ENCODE results near the gene ARID1B. TPM values are rescaled to one million over a fixed set of nuclear protein-coding genes. Genes with fewer than 3 reads are reported as not detected.

The ARID1B gene
- total and polyA plus RNA-seq, 9 of the 15 experiments (the other 6 are each of a cell fraction or from before 2014, with no cell fraction given) = 12.5 to 50.5 (median 25.8) TPM

GRCh38 chr6:157240059-157240959, 463.1 kb downstream of the ARID1B start (continued):
- TF ChIP-seq ATF4 (CRISPR knock-in tag; IDR thresholded peaks at IDR 0.05) (no peak), RB1 (IDR thresholded peaks at IDR 0.05; ENCODE audit: low read depth) (peak; percentile 48; the same call in 1 of the 2 replicates), RBM39 (optimal IDR thresholded peaks at IDR 0.05; ENCODE audit: low read depth, low read length) (no peak), ZNF197 (CRISPR knock-in tag; IDR thresholded peaks at IDR 0.05; ENCODE audit: low read depth) (no peak), NCOA6 (IDR thresholded peaks at IDR 0.05) (no peak), CREB1 (IDR thresholded peaks at IDR 0.05) (no peak), CREB1 (CRISPR knock-in tag; IDR thresholded peaks at IDR 0.05) (no peak), MTA1 (IDR thresholded peaks at IDR 0.05; ENCODE audit: borderline replicate concordance) (no peak), RBM25 (IDR thresholded peaks at IDR 0.05; ENCODE audit: low read depth, low read length, severe bottlenecking) (no peak), KAT7 (CRISPR knock-in tag; IDR thresholded peaks at IDR 0.05; ENCODE audit: borderline replicate concordance) (no peak), SIN3B (IDR thresholded peaks at IDR 0.05; ENCODE audit: low read depth) (no peak), HDAC6 (IDR thresholded peaks at IDR 0.05; ENCODE audit: low read depth, low read length) (no peak), ZKSCAN1 (IDR thresholded peaks at IDR 0.05; ENCODE audit: low read depth, low read length) (no peak), KLF6 (CRISPR knock-in tag; IDR thresholded peaks at IDR 0.05; ENCODE audit: borderline replicate concordance) (no peak), SIRT6 (IDR thresholded peaks at IDR 0.05; ENCODE audit: low read depth, low read length) (no peak), RBM34 (IDR thresholded peaks at IDR 0.05; ENCODE audit: borderline replicate concordance, insufficient read depth, low read length) (no peak), CXXC5 (CRISPR knock-in tag; IDR thresholded peaks at IDR 0.05) (peak; percentile 76)
- TF ChIP-seq, protein P1, sequence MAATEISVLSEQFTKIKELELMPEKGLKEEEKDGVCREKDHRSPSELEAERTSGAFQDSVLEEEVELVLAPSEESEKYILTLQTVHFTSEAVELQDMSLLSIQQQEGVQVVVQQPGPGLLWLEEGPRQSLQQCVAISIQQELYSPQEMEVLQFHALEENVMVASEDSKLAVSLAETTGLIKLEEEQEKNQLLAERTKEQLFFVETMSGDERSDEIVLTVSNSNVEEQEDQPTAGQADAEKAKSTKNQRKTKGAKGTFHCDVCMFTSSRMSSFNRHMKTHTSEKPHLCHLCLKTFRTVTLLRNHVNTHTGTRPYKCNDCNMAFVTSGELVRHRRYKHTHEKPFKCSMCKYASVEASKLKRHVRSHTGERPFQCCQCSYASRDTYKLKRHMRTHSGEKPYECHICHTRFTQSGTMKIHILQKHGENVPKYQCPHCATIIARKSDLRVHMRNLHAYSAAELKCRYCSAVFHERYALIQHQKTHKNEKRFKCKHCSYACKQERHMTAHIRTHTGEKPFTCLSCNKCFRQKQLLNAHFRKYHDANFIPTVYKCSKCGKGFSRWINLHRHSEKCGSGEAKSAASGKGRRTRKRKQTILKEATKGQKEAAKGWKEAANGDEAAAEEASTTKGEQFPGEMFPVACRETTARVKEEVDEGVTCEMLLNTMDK (IDR thresholded peaks at IDR 0.05; ENCODE audit: borderline replicate concordance, insufficient read depth, low read depth, low read length, poor library complexity, severe bottlenecking) = no peak
- TF ChIP-seq, protein P2, sequence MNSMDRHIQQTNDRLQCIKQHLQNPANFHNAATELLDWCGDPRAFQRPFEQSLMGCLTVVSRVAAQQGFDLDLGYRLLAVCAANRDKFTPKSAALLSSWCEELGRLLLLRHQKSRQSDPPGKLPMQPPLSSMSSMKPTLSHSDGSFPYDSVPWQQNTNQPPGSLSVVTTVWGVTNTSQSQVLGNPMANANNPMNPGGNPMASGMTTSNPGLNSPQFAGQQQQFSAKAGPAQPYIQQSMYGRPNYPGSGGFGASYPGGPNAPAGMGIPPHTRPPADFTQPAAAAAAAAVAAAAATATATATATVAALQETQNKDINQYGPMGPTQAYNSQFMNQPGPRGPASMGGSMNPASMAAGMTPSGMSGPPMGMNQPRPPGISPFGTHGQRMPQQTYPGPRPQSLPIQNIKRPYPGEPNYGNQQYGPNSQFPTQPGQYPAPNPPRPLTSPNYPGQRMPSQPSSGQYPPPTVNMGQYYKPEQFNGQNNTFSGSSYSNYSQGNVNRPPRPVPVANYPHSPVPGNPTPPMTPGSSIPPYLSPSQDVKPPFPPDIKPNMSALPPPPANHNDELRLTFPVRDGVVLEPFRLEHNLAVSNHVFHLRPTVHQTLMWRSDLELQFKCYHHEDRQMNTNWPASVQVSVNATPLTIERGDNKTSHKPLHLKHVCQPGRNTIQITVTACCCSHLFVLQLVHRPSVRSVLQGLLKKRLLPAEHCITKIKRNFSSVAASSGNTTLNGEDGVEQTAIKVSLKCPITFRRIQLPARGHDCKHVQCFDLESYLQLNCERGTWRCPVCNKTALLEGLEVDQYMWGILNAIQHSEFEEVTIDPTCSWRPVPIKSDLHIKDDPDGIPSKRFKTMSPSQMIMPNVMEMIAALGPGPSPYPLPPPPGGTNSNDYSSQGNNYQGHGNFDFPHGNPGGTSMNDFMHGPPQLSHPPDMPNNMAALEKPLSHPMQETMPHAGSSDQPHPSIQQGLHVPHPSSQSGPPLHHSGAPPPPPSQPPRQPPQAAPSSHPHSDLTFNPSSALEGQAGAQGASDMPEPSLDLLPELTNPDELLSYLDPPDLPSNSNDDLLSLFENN (IDR thresholded peaks at IDR 0.05; ENCODE audit: low read depth in 2 of 2, low read length in 2 of 2) = no peak
